GM21786 (cell line): Measurements from ENCODE around the gene ZNF750.
"Not testable (repeated sequence)": the region's sequence is repeated elsewhere in the genome, so short reads cannot be mapped to it uniquely, and the experiment has no call there.

Experiments
- ATAC-seq: cut with Tn5 transposase; IDR thresholded peaks from one replicate; pipeline ENCODE4 v1.9.1; 2021; ENCODE audit not compliant: unreplicated experiment

The ZNF750 gene

GRCh38 chr17:82798752-82799151, 41.1 kb downstream of the ZNF750 start:
- ATAC-seq = no peak

GRCh38 chr17:82797061-82797460, 42.8 kb downstream of the ZNF750 start:
- no peak for ATAC-seq

GRCh38 chr17:82795615-82796014, 44.2 kb downstream of the ZNF750 start:
- no peak for ATAC-seq

- no peak for ATAC-seq
Measured at GRCh38 chr17:82794781-82795482, 44.9 kb downstream of the ZNF750 start.

- ATAC-seq = no peak
Measured at GRCh38 chr17:82793974-82794630, 45.7 kb downstream of the ZNF750 start.

DNA sequence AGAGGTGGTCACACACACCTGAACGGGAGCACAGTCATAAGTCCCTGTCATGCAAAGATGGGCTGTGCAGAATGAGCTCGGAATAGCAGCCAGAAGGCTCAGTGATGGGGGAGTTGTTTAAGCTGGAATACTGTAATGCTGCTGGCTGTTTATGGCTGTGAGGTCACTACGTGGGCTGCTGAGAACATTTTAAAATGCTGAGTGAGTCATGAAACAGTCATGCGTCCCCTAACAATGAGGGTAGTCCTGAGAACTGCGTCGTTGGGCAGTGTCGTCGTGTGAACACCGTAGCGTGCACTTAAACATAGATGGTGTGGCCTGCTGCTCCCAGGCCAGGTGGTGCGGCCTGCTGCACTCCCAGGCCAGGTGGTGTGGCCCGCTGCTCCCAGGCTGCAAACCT, 48.3 kb downstream of the ZNF750 start:
- ATAC-seq = no peak

- ATAC-seq = no peak
Measured at GRCh38 chr17:82790391-82790790, 49.4 kb downstream of the ZNF750 start.

- no peak for ATAC-seq
Measured at GRCh38 chr17:82789806-82790205, 50.0 kb downstream of the ZNF750 start.

DNA sequence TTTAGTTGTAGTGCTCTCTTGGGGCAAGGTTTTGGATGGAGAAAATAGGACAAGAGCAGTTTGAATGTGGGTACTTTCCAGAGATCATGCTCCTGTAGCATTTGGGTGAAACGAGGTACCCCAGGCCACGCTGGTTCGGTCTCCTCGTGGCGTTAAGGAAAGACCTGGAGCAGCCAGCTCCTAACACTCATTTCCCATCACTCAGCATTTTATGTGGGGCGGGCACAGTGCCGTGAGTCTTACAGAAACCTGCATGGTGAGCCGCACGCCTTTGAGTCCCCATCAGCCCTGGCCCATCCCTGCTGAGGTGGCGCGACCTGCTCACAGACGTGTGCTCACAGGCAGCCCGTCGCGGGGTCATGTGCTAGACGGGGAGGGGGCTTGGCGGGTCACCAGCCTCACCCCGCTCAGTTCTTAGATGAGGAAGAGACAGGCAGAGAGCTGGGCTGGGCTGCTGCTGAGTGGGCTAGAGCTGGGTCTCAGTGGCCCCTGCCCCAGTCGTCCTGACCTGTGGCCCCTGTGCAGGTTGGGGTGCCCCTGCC, 50.7 kb downstream of the ZNF750 start:
- no peak for ATAC-seq

GRCh38 chr17:82788206-82789001, 51.4 kb downstream of the ZNF750 start:
- no peak for ATAC-seq

- ATAC-seq = no peak
Measured at GRCh38 chr17:82787081-82787848, 52.6 kb downstream of the ZNF750 start.

DNA sequence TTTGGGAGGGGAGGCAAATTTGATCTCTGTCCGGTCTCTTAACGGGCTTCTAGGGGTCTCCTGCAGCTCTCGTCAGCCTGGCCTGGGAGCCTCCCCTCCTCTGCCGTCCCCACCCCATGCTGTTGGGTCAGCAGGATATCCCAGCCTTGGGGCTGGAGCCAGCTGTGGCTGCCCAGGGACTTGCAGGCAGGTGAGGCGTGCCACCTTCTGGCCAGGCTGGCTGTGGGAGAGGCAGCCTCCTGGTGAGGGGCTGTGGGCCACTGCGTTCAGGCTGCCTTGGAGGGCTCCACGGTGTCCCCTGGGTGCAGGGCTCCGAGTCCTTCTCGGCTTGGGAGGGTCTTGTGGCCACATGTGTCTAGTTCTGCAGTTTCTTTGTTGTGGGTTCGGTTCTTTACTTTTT, 53.4 kb downstream of the ZNF750 start:
- no peak for ATAC-seq

DNA sequence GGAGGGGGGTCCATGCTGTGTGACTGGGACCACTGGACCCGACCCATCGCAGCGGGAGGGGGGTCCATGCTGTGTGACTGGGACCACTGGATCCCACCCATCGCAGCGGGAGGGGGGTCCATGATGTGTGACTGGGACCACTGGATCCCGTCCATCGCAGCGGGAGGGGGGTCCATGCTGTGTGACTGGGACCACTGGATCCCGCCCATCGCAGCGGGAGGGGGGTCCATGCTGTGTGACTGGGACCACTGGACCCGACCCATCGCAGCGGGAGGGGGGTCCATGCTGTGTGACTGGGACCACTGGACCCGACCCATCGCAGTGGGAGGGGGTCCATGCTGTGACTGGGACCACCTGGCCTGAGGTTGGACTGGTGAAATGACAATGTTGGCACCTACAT, 54.2 kb downstream of the ZNF750 start:
- not testable (repeated sequence) for ATAC-seq

DNA sequence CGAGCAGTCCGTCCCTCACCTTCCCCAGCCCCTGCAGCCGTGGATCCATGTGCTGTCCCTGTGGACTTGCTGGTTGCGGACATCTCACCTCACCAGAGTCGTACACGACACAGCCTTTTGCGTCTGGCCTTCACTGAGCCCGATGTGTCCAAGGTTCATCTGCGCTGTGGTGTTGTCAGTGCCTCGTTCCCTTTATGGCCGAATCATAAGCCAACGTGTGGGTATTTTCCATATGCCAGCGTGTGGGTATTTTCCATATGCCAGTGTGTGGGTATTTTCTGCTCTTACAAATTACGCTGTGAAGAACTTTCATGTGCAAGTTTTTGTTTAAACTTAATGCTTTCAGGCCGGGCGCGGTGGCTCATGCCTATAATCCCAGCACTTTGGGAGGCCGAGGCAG, 56.3 kb downstream of the ZNF750 start:
- ATAC-seq = no peak

DNA sequence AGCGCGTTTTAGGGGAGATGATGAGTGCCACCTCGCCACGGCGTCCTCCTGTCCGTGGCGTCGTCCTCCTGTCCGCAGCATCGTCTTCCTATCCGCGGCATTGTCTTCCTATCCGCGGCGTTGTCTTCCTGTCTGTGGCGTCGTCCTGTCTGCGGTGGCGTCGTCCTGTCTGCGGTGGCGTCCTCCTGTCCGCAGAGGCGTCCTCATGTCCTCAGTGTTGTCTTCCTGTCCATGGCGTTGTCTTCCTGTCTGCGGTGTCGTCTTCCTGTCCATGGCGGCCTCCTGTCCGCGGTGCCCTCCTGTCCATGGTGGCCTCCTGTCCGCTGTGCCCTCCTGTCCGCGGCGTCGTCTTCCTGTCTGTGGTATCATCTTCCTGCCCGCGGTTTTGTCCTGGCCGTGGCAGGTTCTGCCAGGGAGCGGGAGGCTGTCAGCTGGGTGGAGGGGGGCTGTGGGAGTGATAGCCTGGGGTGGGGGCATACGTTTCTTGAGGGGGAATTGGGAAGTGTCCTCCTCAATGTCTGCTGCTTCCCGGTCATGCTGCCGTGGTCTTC, 57.1 kb downstream of the ZNF750 start:
- ATAC-seq = no peak

DNA sequence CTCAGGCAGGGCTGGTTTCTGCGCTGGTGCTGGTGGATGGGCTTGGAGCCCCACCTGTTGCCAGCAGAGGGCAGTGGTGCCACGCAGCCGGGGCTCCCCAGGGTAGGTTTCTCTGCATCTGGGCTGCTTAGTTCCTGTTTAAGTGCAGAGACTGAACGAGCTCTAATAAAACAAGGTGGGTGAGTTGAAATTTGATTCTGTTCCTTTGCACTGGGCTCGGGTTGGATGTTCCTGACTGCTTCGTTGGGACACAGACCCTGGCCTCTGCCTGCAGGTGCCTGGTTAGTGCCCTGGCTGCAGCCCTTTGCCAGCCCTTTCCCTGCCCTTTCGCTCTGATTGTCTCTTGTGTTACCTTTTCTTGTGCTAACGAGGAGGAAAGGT, 57.9 kb downstream of the ZNF750 start:
- ATAC-seq = no peak

- ATAC-seq = no peak
Measured at GRCh38 chr17:82780971-82781893, 58.6 kb downstream of the ZNF750 start.

DNA sequence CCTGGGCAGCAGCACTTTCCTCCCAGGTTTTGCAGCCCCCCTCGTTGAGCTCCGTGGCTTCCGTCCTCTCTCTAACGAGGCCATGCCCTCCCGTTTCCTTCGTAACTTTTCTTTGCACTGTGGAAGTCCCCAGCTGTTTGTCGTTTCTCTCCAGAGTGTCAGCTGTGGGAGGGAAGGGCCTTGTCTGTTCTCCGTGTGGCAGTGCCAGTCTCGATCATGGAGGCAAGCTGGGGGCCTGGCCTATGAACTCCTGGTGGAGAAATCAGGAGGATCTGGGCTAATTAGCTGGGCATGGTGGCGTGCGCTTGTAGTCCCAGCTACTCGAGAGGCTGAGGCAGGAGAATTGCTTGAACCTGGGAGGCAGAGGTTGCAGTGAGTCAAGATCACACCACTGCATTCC, 59.6 kb downstream of the ZNF750 start:
- no peak for ATAC-seq

GRCh38 chr17:82779541-82779940, 60.3 kb downstream of the ZNF750 start:
- no peak for ATAC-seq
